8988T (cell line): Measurements from ENCODE around the gene ERGIC2.
A peak's percentile ranks its signal among the peaks of the same experiment; 100 is the strongest.

ENCODE experiments used
- DNase-seq: peaks from one replicate; pipeline ENCODE4 v3.0.0; 2011

Gene ERGIC2

GRCh38 chr12:29374012-29374411 lies 7.0 kb downstream of the ERGIC2 start:
- no peak for DNase-seq

- DNase-seq: no peak
These were observed 15.9 kb downstream of the ERGIC2 start for GRCh38 chr12:29365091-29365490.

- no peak for DNase-seq
These were observed 26.0 kb downstream of the ERGIC2 start for GRCh38 chr12:29354954-29355353.

GRCh38 chr12:29350080-29350479 lies 30.9 kb downstream of the ERGIC2 start:
- DNase-seq: no peak

GRCh38 chr12:29346769-29347421 lies 34.1 kb downstream of the ERGIC2 start:
- DNase-seq: no peak

- DNase-seq: no peak
These were observed 37.8 kb downstream of the ERGIC2 start for GRCh38 chr12:29343022-29343799.

- DNase-seq: no peak
These were observed 43.6 kb downstream of the ERGIC2 start for GRCh38 chr12:29337325-29337724.

GRCh38 chr12:29334937-29335336 lies 46.0 kb downstream of the ERGIC2 start:
- DNase-seq: no peak

- DNase-seq: no peak
These were observed 47.8 kb downstream of the ERGIC2 start for GRCh38 chr12:29333178-29333577.

- DNase-seq: no peak
These were observed 51.6 kb downstream of the ERGIC2 start for GRCh38 chr12:29329411-29329810.

- no peak for DNase-seq
These were observed 58.8 kb downstream of the ERGIC2 start for GRCh38 chr12:29322157-29322556.

GRCh38 chr12:29320295-29321085 lies 60.5 kb downstream of the ERGIC2 start:
- no peak for DNase-seq

- peak; percentile 14 for DNase-seq
These were observed 63.2 kb downstream of the ERGIC2 start for GRCh38 chr12:29317556-29318363.

GRCh38 chr12:29316752-29317151 lies 64.2 kb downstream of the ERGIC2 start:
- DNase-seq: no peak

- no peak for DNase-seq
These were observed 66.6 kb downstream of the ERGIC2 start for GRCh38 chr12:29314416-29314815.

GRCh38 chr12:29310899-29311298 lies 70.1 kb downstream of the ERGIC2 start:
- no peak for DNase-seq

GRCh38 chr12:29309320-29309902 lies 71.6 kb downstream of the ERGIC2 start:
- DNase-seq: no peak

- no peak for DNase-seq
These were observed 74.3 kb downstream of the ERGIC2 start for GRCh38 chr12:29306682-29307081.

- no peak for DNase-seq
These were observed 74.7 kb downstream of the ERGIC2 start for GRCh38 chr12:29306266-29306665.

- no peak for DNase-seq
These were observed 76.6 kb downstream of the ERGIC2 start for GRCh38 chr12:29304388-29304787.

GRCh38 chr12:29301114-29301513 lies 79.9 kb downstream of the ERGIC2 start:
- no peak for DNase-seq

GRCh38 chr12:29299633-29300032 lies 81.3 kb downstream of the ERGIC2 start:
- no peak for DNase-seq
